Loucy (cell line): Measurements from ENCODE around the gene ASIC2.

ENCODE experiments used
- EZH2phosphoT487 ChIP-seq: fragments of 200-600 bp; IDR thresholded peaks from 2 replicates; pipeline ENCODE4 v1.6.1; 2018; ENCODE audit warnings: antibody characterized with exemption, mild to moderate bottlenecking, moderate library complexity, borderline replicate concordance
- TF ChIP-seq, protein P1 (sequence below): fragments of 200-600 bp; sonication (generic); conservative IDR thresholded peaks from 2 replicates; pipeline ENCODE4 v1.5.1; 2014; ENCODE audit warnings: mild to moderate bottlenecking, antibody characterized with exemption, low read length

DNA sequence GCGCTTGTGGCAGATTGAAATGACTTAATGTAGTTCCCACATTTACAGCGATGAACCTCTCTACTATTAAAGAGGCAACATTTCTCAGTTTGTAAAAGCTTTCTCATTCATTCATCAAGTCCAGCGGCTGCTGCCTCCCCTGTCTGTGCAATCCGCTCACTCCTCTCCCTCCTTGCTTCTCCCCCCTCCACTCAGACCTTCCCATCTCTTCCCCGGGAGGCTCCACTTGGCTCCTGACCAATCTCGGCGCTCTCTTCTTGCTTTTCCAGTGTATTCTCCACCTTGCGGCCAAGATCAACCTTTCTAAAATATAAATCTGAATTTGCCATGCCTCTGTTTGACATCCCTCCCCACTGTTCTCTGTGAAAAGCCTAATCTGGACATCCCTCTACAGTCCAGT, 117.5 kb downstream of the ASIC2 start:
- TF ChIP-seq, protein P1, sequence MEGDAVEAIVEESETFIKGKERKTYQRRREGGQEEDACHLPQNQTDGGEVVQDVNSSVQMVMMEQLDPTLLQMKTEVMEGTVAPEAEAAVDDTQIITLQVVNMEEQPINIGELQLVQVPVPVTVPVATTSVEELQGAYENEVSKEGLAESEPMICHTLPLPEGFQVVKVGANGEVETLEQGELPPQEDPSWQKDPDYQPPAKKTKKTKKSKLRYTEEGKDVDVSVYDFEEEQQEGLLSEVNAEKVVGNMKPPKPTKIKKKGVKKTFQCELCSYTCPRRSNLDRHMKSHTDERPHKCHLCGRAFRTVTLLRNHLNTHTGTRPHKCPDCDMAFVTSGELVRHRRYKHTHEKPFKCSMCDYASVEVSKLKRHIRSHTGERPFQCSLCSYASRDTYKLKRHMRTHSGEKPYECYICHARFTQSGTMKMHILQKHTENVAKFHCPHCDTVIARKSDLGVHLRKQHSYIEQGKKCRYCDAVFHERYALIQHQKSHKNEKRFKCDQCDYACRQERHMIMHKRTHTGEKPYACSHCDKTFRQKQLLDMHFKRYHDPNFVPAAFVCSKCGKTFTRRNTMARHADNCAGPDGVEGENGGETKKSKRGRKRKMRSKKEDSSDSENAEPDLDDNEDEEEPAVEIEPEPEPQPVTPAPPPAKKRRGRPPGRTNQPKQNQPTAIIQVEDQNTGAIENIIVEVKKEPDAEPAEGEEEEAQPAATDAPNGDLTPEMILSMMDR = no peak
- TF ChIP-seq EZH2phosphoT487 = no peak
